GM12878 (cell line): ENCODE measurements around the gene SMIM32. TPM values are rescaled to one million over a fixed set of nuclear protein-coding genes. Genes with fewer than 3 reads are reported as not detected.

Experiments used
- ATAC-seq: fragments of 200-7000 bp; cut with Tn5 transposase; 3 replicates; pipeline ENCODE4 v1.9.1; 2020; ENCODE audit warnings: mild to moderate bottlenecking, moderate library complexity
- BruUV-seq: library from RNA; stranded (reverse); fragments of 400-500 nt; replicated peaks from 2 replicates; lab custom pipeline; 2021; lab: Mats Ljungman, UMichigan
- CTCF ChIA-PET: fragments of 300-600 bp; sonication (Branson Sonifier 250); formaldehyde crosslinking; extraction: SDS; loops from one replicate; lab custom pipeline; 2021; ENCODE audit warnings: inconsistent platforms; lab: Yijun Ruan, JAX
- POLR2A ChIA-PET: fragments of 350-600 bp; formaldehyde crosslinking; extraction: SDS; loops from one replicate; lab custom pipeline; 2021; ENCODE audit warnings: inconsistent platforms; lab: Charles Lee
- RAD21 ChIA-PET: fragments of 300-600 bp; sonication (Branson Sonifier 250); formaldehyde crosslinking; loops from one replicate; lab custom pipeline; 2023; ENCODE audit warnings: antibody characterized with exemption; ENCODE audit not compliant: unreplicated experiment; lab: Charles Lee
- SMC1A ChIA-PET: fragments of 300-600 bp; sonication (Branson Sonifier 250); formaldehyde crosslinking; loops from one replicate; lab custom pipeline; 2023; ENCODE audit not compliant: unreplicated experiment, uncharacterized antibody; lab: Charles Lee
- DNase-seq: peaks from one replicate; pipeline ENCODE4 v3.0.0-alpha.2; 2011; ENCODE audit warnings: low read depth, low spot score
- FAIRE-seq: peaks from 3 replicates; lab custom pipeline; 2011; peaks lifted over from hg19 to GRCh38; lab: Jason Lieb, UNC
- H2AFZ ChIP-seq: 2 replicates; pipeline ENCODE4 v1.6.0; 2011; ENCODE audit warnings: low read depth, low read length, control low read depth; ENCODE audit not compliant: control insufficient read depth
- H3K27ac ChIP-seq: 2 replicates; pipeline ENCODE4 v1.5.1; 2011; ENCODE audit warnings: control low read depth; ENCODE audit not compliant: control insufficient read depth, insufficient read depth
- H3K27me3 ChIP-seq, 2 experiments: replicated peaks in 1 of 2; 2 replicates each; pipeline versions ENCODE4 v1.6.0 to v1.6.1; 2011; ENCODE audit warnings: low read length in 1 of 2; ENCODE audit not compliant: control insufficient read depth in 2 of 2, insufficient read depth in 2 of 2
- H3K36me3 ChIP-seq, 2 experiments: 2 replicates each; pipeline ENCODE4 v1.5.1; 2011; ENCODE audit warnings: low read length in 1 of 2; ENCODE audit not compliant: control insufficient read depth in 2 of 2, insufficient read depth in 2 of 2
- H3K4me1 ChIP-seq: 2 replicates; pipeline ENCODE4 v1.6.1; 2011; ENCODE audit warnings: mild to moderate bottlenecking, low read length, moderate library complexity, mixed read lengths; ENCODE audit not compliant: control insufficient read depth, insufficient read depth
- H3K4me2 ChIP-seq: 2 replicates; pipeline ENCODE4 v1.6.0; 2011; ENCODE audit warnings: control low read depth; ENCODE audit not compliant: control insufficient read depth, insufficient read depth
- H3K4me3 ChIP-seq: fragments of 200-600 bp; sonication (generic); 2 replicates; pipeline ENCODE4 v1.5.1; 2016
- H3K79me2 ChIP-seq: 2 replicates; pipeline ENCODE4 v1.6.0; 2011; ENCODE audit warnings: low read length; ENCODE audit not compliant: control insufficient read depth, insufficient read depth
- H3K9ac ChIP-seq: 2 replicates; pipeline ENCODE4 v1.8.0; 2011; ENCODE audit warnings: low read length, control low read depth, mixed read lengths; ENCODE audit not compliant: control insufficient read depth, insufficient read depth
- H3K9me3 ChIP-seq: replicated peaks from 3 replicates; pipeline ENCODE4 v1.5.1; 2011; ENCODE audit warnings: mild to moderate bottlenecking, low read length; ENCODE audit not compliant: control insufficient read depth, insufficient read depth
- H4K20me1 ChIP-seq: 2 replicates; pipeline ENCODE4 v1.6.0; 2011; ENCODE audit not compliant: control insufficient read depth, insufficient read depth
- ATF2 ChIP-seq: IDR thresholded peaks from 2 replicates; pipeline ENCODE4 v1.6.1; 2012; ENCODE audit warnings: low read length, inconsistent platforms
- BCL11A ChIP-seq: IDR thresholded peaks from 2 replicates; pipeline ENCODE4 v1.6.1; 2011; ENCODE audit warnings: low read depth, low read length
- CEBPB ChIP-seq, 2 experiments: fragments of 150-350 bp in 1 of 2; IDR thresholded peaks; 2 replicates each; pipeline ENCODE4 v1.6.1; 2012 to 2014; ENCODE audit warnings: low read depth in 2 of 2, low read length in 2 of 2, borderline replicate concordance in 1 of 2, inconsistent platforms in 1 of 2
- E2F8 ChIP-seq: fragments of 450-650 bp; IDR thresholded peaks from 2 replicates; pipeline ENCODE4 v1.6.1; 2018; ENCODE audit warnings: mild to moderate bottlenecking, low read depth, moderate library complexity; ENCODE audit not compliant: partially characterized antibody
- NFYA ChIP-seq: IDR thresholded peaks from 2 replicates; pipeline ENCODE4 v1.6.1; 2011; ENCODE audit warnings: low read depth, mild to moderate bottlenecking, low read length, improper control_type of control experiment, borderline replicate concordance
- NR2F1 ChIP-seq: fragments of 450-650 bp; conservative IDR thresholded peaks from 2 replicates; pipeline ENCODE4 v1.6.1; 2017; ENCODE audit warnings: mild to moderate bottlenecking
- TAF1 ChIP-seq: IDR thresholded peaks from 2 replicates; pipeline ENCODE4 v1.6.1; 2011; ENCODE audit warnings: mild to moderate bottlenecking, low read depth, low read length, borderline replicate concordance
- TARDBP ChIP-seq: IDR thresholded peaks from 2 replicates; pipeline ENCODE4 v1.6.1; 2016; ENCODE audit warnings: borderline replicate concordance
- ZNF384 ChIP-seq: IDR thresholded peaks from 2 replicates; pipeline ENCODE4 v1.6.1; 2012; ENCODE audit warnings: low read depth, mild to moderate bottlenecking, low read length, improper control_type of control experiment, borderline replicate concordance
- WGBS: methylation state at CpG from one replicate; pipeline ENCODE4 v1.1.6; 2016; ENCODE audit warnings: low lambda C conversion rate; ENCODE audit not compliant: insufficient replicate concordance, insufficient coverage; ENCODE audit errors: missing lambda C conversion rate; 5-methylcytosine and 5-hydroxymethylcytosine counted together
- in situ Hi-C: fragments of 300-500 bp; cut with MboI; formaldehyde crosslinking; loops from 9 replicates; pipeline ENCODE4 v1.14.3; 2018; ENCODE audit warnings: mixed read lengths
- intact Hi-C: fragments of 100-400 bp; cut with micrococcal nuclease; formaldehyde crosslinking; loops from one replicate; pipeline ENCODE4 v1.14.2; 2022; ENCODE audit not compliant: unreplicated experiment
- polyA plus RNA-seq, 11 experiments: library from polyadenylated mRNA; depleted of rRNA in 4 of 11; unstranded in 6 of 11; stranded (reverse) in 5 of 11; fragments of >200 nt; fragmentation: Nextera tagmentation in 4 of 11; fragmentation: Illumina TruSeq in 1 of 11; extraction: Ambion mirVana in 4 of 11; extraction: Trizol in 1 of 11; gene quantifications; 1 replicate in 1 of 11; 2 replicates in 10 of 11; pipeline versions ENCODE4 v1.2.1 to v1.2.3, GENCODE V29; 2011 to 2016; ENCODE audit warnings: inconsistent platforms in 2 of 11, missing spikeins in 2 of 11, low read depth in 1 of 11
- total RNA-seq, 4 experiments: library from RNA; depleted of rRNA in 3 of 4; stranded (reverse); fragments of >200 nt in 3 of 4; fragmentation: Illumina TruSeq in 1 of 4; extraction: Trizol in 1 of 4; gene quantifications; 2 replicates each; pipeline versions ENCODE4 v1.2.1 to v1.2.3, GENCODE V29; 2013 to 2021

SMIM32 gene
- total and polyA plus RNA-seq, 10 of the 15 experiments (the other 5 are each of a cell fraction or from before 2014, with no cell fraction given), result not detected

- ATAC-seq, result no peak
- H2AFZ ChIP-seq, result no peak overlapping the region
- H3K9ac ChIP-seq, result no peak overlapping the region
- H3K27ac ChIP-seq, result no peak overlapping the region
- POLR2A ChIA-PET, result no interaction called here
- H3K79me2 ChIP-seq, result no peaks in the 10 kb centered on the region
- intact Hi-C loops (no loop called here), in situ Hi-C loops (no loop called here)
- no peaks in the 10 kb centered on the region for H3K4me1 ChIP-seq
- CTCF ChIA-PET, result interaction anchor here (4.3 kb wide), 1 partner anchor 123 kb away, joined by 13 read pairs; no protein-coding TSS in a partner anchor
- H3K4me2 ChIP-seq, result no peak overlapping the region
- WGBS, result 98% methylated on average over 2 of the region's 2 CpGs
- no peak for TF ChIP-seq ATF2
- no peak for TF ChIP-seq TAF1
- no peak for TF ChIP-seq ZNF384
- TF ChIP-seq E2F8, result no peak
- no peak for TF ChIP-seq NR2F1
- no peak for TF ChIP-seq CEBPB (IDR thresholded peaks at IDR 0.05; ENCODE audit: borderline replicate concordance in 1 of 2, low read depth in 2 of 2, low read length in 2 of 2)
- TF ChIP-seq TARDBP, result no peak
- no peak for TF ChIP-seq NFYA
- TF ChIP-seq BCL11A, result no peak
- SMC1A ChIA-PET, result interaction anchor here (0.9 to 1.1 kb wide), 2 partner anchors 9 to 124 kb away, joined by 3 read pairs; no protein-coding TSS in a partner anchor
- FAIRE-seq, result no peak
- H3K4me3 ChIP-seq, result no peak overlapping the region
- H3K27me3 ChIP-seq, result peaks cover 0 to under 1% of the 10 kb centered on the region in 2 experiments; a peak in 2 of 4 replicates
- no peaks in the 10 kb centered on the region for H4K20me1 ChIP-seq
- no peaks in the 10 kb centered on the region for H3K9me3 ChIP-seq
- H3K36me3 ChIP-seq, result no peaks in the 10 kb centered on the region
- RAD21 ChIA-PET, result no interaction called here
- DNase-seq, result no peak
- no TSS peak for BruUV-seq
These were observed 6.2 kb downstream of the SMIM32 start for GRCh38 chr5:136186796-136187195.
